H9 (cell line): ENCODE data around the gene CHN2. TPM values are rescaled to one million over a fixed set of nuclear protein-coding genes. Genes with fewer than 3 reads are reported as not detected.

Experiments
- DNase-seq: peaks from one replicate; pipeline ENCODE4 v3.0.0-alpha.2; 2017
- H2AFZ ChIP-seq: one replicate; pipeline ENCODE4 v1.6.1; 2013; ENCODE audit warnings: mild to moderate bottlenecking, low read length, control low read depth, moderate library complexity
- H2AK5ac ChIP-seq: 2 replicates; pipeline ENCODE4 v1.6.1; 2013; ENCODE audit warnings: low read length, control low read depth, mixed read lengths; ENCODE audit not compliant: insufficient read length
- H2BK120ac ChIP-seq: one replicate; pipeline ENCODE4 v1.6.1; 2013; ENCODE audit warnings: low read depth, mild to moderate bottlenecking, low read length, control low read depth, inconsistent platforms; ENCODE audit not compliant: poor library complexity, severe bottlenecking
- H2BK12ac ChIP-seq: 2 replicates; pipeline ENCODE4 v1.6.1; 2013; ENCODE audit warnings: low read length, control low read depth, mixed read lengths, low read depth; ENCODE audit not compliant: insufficient read length
- H2BK15ac ChIP-seq: 2 replicates; pipeline ENCODE4 v1.6.1; 2013; ENCODE audit warnings: low read depth, low read length, control low read depth
- H2BK20ac ChIP-seq: one replicate; pipeline ENCODE4 v1.6.1; 2013; ENCODE audit warnings: low read depth, mild to moderate bottlenecking, low read length, control low read depth, inconsistent platforms; ENCODE audit not compliant: poor library complexity, severe bottlenecking
- H2BK5ac ChIP-seq: 2 replicates; pipeline ENCODE4 v1.6.1; 2013; ENCODE audit warnings: low read length, control low read depth, mixed read lengths; ENCODE audit not compliant: insufficient read length
- H3K14ac ChIP-seq: 2 replicates; pipeline ENCODE4 v1.6.1; 2013; ENCODE audit warnings: low read length, control low read depth; ENCODE audit not compliant: insufficient read depth
- H3K18ac ChIP-seq: 2 replicates; pipeline ENCODE4 v1.6.1; 2013; ENCODE audit warnings: low read depth, mild to moderate bottlenecking, mixed read lengths, low read length, control low read depth; ENCODE audit not compliant: insufficient read length
- H3K23ac ChIP-seq: 2 replicates; pipeline ENCODE4 v1.6.1; 2013; ENCODE audit warnings: low read length, control low read depth, mixed read lengths, low read depth; ENCODE audit not compliant: insufficient read length
- H3K23me2 ChIP-seq: 2 replicates; pipeline ENCODE4 v1.6.1; 2013; ENCODE audit warnings: low read depth, mild to moderate bottlenecking, mixed read lengths, low read length, control low read depth; ENCODE audit not compliant: insufficient read length, poor library complexity, severe bottlenecking
- H3K27ac ChIP-seq: 2 replicates; pipeline ENCODE4 v1.5.1; 2013; ENCODE audit warnings: low read length, control low read depth, mixed read lengths, low read depth; ENCODE audit not compliant: insufficient read length
- H3K27me3 ChIP-seq: 2 replicates; pipeline ENCODE4 v1.6.1; 2013; ENCODE audit warnings: low read length, control low read depth, inconsistent platforms; ENCODE audit not compliant: insufficient read depth
- H3K4ac ChIP-seq: 2 replicates; pipeline ENCODE4 v1.6.1; 2013; ENCODE audit warnings: low read depth, mild to moderate bottlenecking, control low read depth, inconsistent platforms, low read length, moderate library complexity
- H3K4me1 ChIP-seq: 2 replicates; pipeline ENCODE4 v1.6.1; 2013; ENCODE audit warnings: low read length, control low read depth, inconsistent platforms; ENCODE audit not compliant: insufficient read depth
- H3K4me2 ChIP-seq: 2 replicates; pipeline ENCODE4 v1.6.1; 2013; ENCODE audit warnings: low read length, control low read depth, mixed read lengths; ENCODE audit not compliant: insufficient read length, insufficient read depth
- H3K56ac ChIP-seq: 2 replicates; pipeline ENCODE4 v1.6.1; 2013; ENCODE audit warnings: low read depth, mild to moderate bottlenecking, mixed read lengths, low read length, control low read depth; ENCODE audit not compliant: insufficient read length
- H3K79me1 ChIP-seq: 2 replicates; pipeline ENCODE4 v1.6.1; 2013; ENCODE audit warnings: low read depth, mild to moderate bottlenecking, moderate library complexity, low read length, control low read depth, inconsistent platforms; ENCODE audit not compliant: insufficient read depth, poor library complexity, severe bottlenecking
- H3K79me2 ChIP-seq: 2 replicates; pipeline ENCODE4 v1.6.1; 2013; ENCODE audit warnings: low read length, control low read depth, inconsistent platforms; ENCODE audit not compliant: insufficient read depth
- H3K9ac ChIP-seq: 2 replicates; pipeline ENCODE4 v1.6.1; 2013; ENCODE audit warnings: low read length, control low read depth, mixed read lengths; ENCODE audit not compliant: insufficient read length; ENCODE audit errors: extremely low read depth
- H3K9me3 ChIP-seq: one replicate; pipeline ENCODE4 v1.6.1; 2013; ENCODE audit warnings: low read depth, low read length, inconsistent platforms; ENCODE audit not compliant: control insufficient read depth
- H3T11ph ChIP-seq: one replicate; pipeline ENCODE4 v1.6.1; 2013; ENCODE audit warnings: mild to moderate bottlenecking, low read length, control low read depth, inconsistent platforms
- H4K20me1 ChIP-seq: one replicate; pipeline ENCODE4 v1.6.1; 2013; ENCODE audit not compliant: control insufficient read depth, insufficient read length, insufficient read depth
- H4K5ac ChIP-seq: 2 replicates; pipeline ENCODE4 v1.6.1; 2013; ENCODE audit warnings: low read depth, mild to moderate bottlenecking, mixed read lengths, low read length, control low read depth; ENCODE audit not compliant: insufficient read length
- H4K8ac ChIP-seq: replicated peaks from 2 replicates; pipeline ENCODE4 v1.6.1; 2013; ENCODE audit warnings: low read length, control low read depth, mixed read lengths, low read depth; ENCODE audit not compliant: insufficient read length
- H4K91ac ChIP-seq: 2 replicates; pipeline ENCODE4 v1.6.1; 2013; ENCODE audit warnings: low read depth, mild to moderate bottlenecking, moderate library complexity, mixed read lengths, low read length, control low read depth; ENCODE audit not compliant: insufficient read length
- H3K27ac Mint-ChIP-seq, 3 experiments: 2 replicates in 2 of 3; 3 replicates in 1 of 3; pipeline ENCODE4 v1.8.0; 2020 to 2021; ENCODE audit warnings: mixed read lengths in 3 of 3, mild to moderate bottlenecking in 1 of 3, moderate library complexity in 1 of 3
- H3K27me3 Mint-ChIP-seq: 2 replicates; pipeline ENCODE4 v1.8.0; 2021; ENCODE audit warnings: low read depth, mild to moderate bottlenecking, moderate library complexity, mixed read lengths
- H3K36me3 Mint-ChIP-seq, 3 experiments: 2 replicates in 2 of 3; 3 replicates in 1 of 3; pipeline ENCODE4 v1.8.0; 2020 to 2021; ENCODE audit warnings: low read depth in 3 of 3, mixed read lengths in 3 of 3; ENCODE audit not compliant: insufficient read depth in 1 of 3
- H3K4me1 Mint-ChIP-seq, 2 experiments: 2 replicates each; pipeline ENCODE4 v1.8.0; 2020; ENCODE audit warnings: mixed read lengths in 2 of 2
- H3K4me3 Mint-ChIP-seq, 2 experiments: 2 replicates in 1 of 2; 3 replicates in 1 of 2; pipeline ENCODE4 v1.8.0; 2020 to 2021; ENCODE audit warnings: mild to moderate bottlenecking in 2 of 2, mixed read lengths in 2 of 2, moderate library complexity in 1 of 2
- H3K9me3 Mint-ChIP-seq, 2 experiments: 2 replicates in 1 of 2; 3 replicates in 1 of 2; pipeline ENCODE4 v1.8.0; 2020; ENCODE audit warnings: mild to moderate bottlenecking in 2 of 2, mixed read lengths in 2 of 2, moderate library complexity in 1 of 2
- WGBS: extraction: QIAGEN DNeasy Blood & Tissue Kit; methylation state at CpG from one replicate; pipeline ENCODE4 v1.1.7; 2013; ENCODE audit warnings: missing lambda C conversion rate, low lambda C conversion rate, mixed read lengths; ENCODE audit not compliant: insufficient read length; ENCODE audit errors: extremely low coverage; 5-methylcytosine and 5-hydroxymethylcytosine counted together
- total RNA-seq: library from RNA; stranded (reverse); gene quantifications from 2 replicates; pipeline ENCODE4 v1.2.1, GENCODE V29; 2021
- TF ChIP-seq, protein P1 (sequence below): fragments of 200-600 bp; sonication (generic); conservative IDR thresholded peaks from 3 replicates; pipeline ENCODE4 v1.8.0; 2021; ENCODE audit warnings: antibody characterized with exemption, mild to moderate bottlenecking

The CHN2 gene
- total RNA-seq, 1 experiment from 2014 or later: 3.3 TPM

DNA sequence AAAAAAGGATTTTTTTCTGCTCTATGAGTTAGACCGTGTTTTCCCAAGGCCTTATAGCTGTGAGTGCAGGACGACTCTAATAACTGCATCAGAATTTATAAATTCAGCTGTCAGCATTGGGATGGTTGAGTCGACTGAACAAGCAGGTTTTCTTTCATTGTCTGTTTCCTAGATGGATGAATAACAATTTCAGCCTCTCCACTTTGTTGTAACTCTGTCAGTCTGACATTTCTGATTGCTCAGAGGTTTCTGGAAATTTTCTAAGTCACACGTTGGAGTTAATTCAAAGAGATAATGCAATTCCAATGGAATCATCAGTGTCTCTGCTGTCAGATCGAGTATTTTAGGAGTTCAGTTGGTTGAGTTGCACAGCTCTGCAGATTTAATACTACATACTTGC lies 159.2 kb downstream of the CHN2 start:
- no peak overlapping the region for H3K4me3 Mint-ChIP-seq
- no peak overlapping the region for H4K91ac ChIP-seq
- no peak overlapping the region for H3K18ac ChIP-seq
- TF ChIP-seq, protein P1, sequence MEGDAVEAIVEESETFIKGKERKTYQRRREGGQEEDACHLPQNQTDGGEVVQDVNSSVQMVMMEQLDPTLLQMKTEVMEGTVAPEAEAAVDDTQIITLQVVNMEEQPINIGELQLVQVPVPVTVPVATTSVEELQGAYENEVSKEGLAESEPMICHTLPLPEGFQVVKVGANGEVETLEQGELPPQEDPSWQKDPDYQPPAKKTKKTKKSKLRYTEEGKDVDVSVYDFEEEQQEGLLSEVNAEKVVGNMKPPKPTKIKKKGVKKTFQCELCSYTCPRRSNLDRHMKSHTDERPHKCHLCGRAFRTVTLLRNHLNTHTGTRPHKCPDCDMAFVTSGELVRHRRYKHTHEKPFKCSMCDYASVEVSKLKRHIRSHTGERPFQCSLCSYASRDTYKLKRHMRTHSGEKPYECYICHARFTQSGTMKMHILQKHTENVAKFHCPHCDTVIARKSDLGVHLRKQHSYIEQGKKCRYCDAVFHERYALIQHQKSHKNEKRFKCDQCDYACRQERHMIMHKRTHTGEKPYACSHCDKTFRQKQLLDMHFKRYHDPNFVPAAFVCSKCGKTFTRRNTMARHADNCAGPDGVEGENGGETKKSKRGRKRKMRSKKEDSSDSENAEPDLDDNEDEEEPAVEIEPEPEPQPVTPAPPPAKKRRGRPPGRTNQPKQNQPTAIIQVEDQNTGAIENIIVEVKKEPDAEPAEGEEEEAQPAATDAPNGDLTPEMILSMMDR: no peak
- H3K56ac ChIP-seq: no peak overlapping the region
- no peak overlapping the region for H2AK5ac ChIP-seq
- no peak overlapping the region for H2BK120ac ChIP-seq
- no peak overlapping the region for H3K27ac Mint-ChIP-seq
- no peaks in the 10 kb centered on the region for H3K27me3 Mint-ChIP-seq
- WGBS: no CpG with 5 or more reads among the region's 5 CpGs
- no peak overlapping the region for H4K5ac ChIP-seq
- H3K23ac ChIP-seq: no peak overlapping the region
- no peak overlapping the region for H3K27ac ChIP-seq
- no peak overlapping the region for H2BK5ac ChIP-seq
- no peaks in the 10 kb centered on the region for H3K4me1 ChIP-seq
- H3K79me1 ChIP-seq: no peaks in the 10 kb centered on the region
- H2BK15ac ChIP-seq: no peak overlapping the region
- no peak overlapping the region for H3K9ac ChIP-seq
- no peak overlapping the region for H3K4me2 ChIP-seq
- H3K4me1 Mint-ChIP-seq: peaks cover 6 to 8% of the 10 kb centered on the region in 2 experiments; a peak in 3 of 4 replicates
- no peak for DNase-seq
- H3K23me2 ChIP-seq: no peaks in the 10 kb centered on the region
- no peak overlapping the region for H2AFZ ChIP-seq
- H3K14ac ChIP-seq: no peak overlapping the region
- no peak overlapping the region for H3T11ph ChIP-seq
- H3K36me3 Mint-ChIP-seq: no peaks in the 10 kb centered on the region
- no peaks in the 10 kb centered on the region for H4K20me1 ChIP-seq
- H3K79me2 ChIP-seq: 0 out of 2 replicates have a peak, but pooled peaks cover 2% of the 10 kb centered on the region
- H3K4ac ChIP-seq: no peak overlapping the region
- no peaks in the 10 kb centered on the region for H3K27me3 ChIP-seq
- no peaks in the 10 kb centered on the region for H3K9me3 Mint-ChIP-seq
- no peak overlapping the region for H2BK20ac ChIP-seq
- no peak overlapping the region for H4K8ac ChIP-seq
- H2BK12ac ChIP-seq: no peak overlapping the region
- no peaks in the 10 kb centered on the region for H3K9me3 ChIP-seq
